ENCODE measurements around the gene SCIMP. TPM values are rescaled to one million over a fixed set of nuclear protein-coding genes. Genes with fewer than 3 reads are reported as not detected.
"Not testable (repeated sequence)": the region's sequence is repeated elsewhere in the genome, so short reads cannot be mapped to it uniquely, and the experiment has no call there.

SCIMP gene
- polyA plus RNA-seq, 4 donors: 0.22 to 4.4 (median 3.0) TPM

DNA sequence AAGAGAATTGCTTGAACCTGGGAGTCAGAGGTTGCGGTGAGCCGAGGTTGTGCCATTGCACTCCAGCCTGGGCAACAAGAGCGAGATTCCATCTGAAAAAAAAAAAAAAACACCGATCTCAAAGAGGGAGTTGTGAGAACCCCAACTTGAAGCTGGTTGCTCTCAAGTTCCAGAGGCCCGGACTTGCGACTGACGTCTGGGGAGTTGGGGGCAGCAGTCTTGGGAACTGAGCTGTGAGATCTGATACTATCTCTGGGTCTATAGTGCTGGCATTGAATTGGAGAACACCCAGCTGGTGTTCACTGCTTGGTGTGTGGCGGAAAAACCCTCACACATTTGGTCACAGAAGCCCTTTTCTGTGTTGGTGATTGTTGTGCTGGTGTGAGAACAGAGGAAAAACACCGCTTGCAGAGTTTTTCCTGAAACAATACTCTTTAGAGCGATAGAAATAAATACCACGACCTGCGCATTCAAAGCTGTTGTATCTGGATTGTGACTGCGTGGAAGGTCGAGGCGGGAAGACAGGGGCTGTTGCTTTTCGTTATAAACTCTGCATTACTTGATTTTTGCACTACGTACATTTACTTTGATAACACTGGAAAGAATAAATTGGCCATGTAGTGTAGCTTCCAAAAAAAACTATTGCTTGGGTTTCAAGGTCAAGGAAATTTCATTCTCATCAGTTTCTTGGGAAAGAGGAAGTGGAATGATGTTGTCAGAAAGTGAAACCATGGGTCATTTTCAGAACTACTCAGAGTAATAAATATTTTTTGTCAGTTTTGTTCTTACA lies 8.8 kb downstream of the SCIMP start:
- peaks cover 0 to 2% (median 0%) of the 10 kb centered on the region in 3 donors for H3K4me1 ChIP-seq (ENCODE audit: control insufficient read depth in 3 of 3, insufficient read depth in 2 of 3, low read depth in 1 of 3, low read length in 2 of 3)
- no peak overlapping the region for H3K4me3 ChIP-seq (ENCODE audit: low read depth in 1 of 3, low read length in 3 of 3)
- H3K9me3 ChIP-seq (ENCODE audit: control insufficient read depth in 2 of 2, insufficient read depth in 1 of 2, low read depth in 1 of 2, low read length in 1 of 2): no peaks in the 10 kb centered on the region
- no peaks in the 10 kb centered on the region for H3K27me3 ChIP-seq (ENCODE audit: control insufficient read depth in 3 of 3, insufficient read depth in 3 of 3, low read length in 3 of 3)
- FAIRE-seq (no peak), DNase-seq (no peak)
- H3K27ac ChIP-seq (ENCODE audit: low read depth in 1 of 3, low read length in 2 of 3): peak overlapping the region in 1 of 3 donors; percentile 35
- peaks cover 0 to 27% (median 0%) of the 10 kb centered on the region in 3 donors for H3K36me3 ChIP-seq (ENCODE audit: control insufficient read depth in 3 of 3, insufficient read depth in 2 of 3, low read depth in 1 of 3, low read length in 3 of 3)
- WGBS, 3 donors: 83 to 94% (median 88%) methylated on average over 17 of the region's 17 CpGs

DNA sequence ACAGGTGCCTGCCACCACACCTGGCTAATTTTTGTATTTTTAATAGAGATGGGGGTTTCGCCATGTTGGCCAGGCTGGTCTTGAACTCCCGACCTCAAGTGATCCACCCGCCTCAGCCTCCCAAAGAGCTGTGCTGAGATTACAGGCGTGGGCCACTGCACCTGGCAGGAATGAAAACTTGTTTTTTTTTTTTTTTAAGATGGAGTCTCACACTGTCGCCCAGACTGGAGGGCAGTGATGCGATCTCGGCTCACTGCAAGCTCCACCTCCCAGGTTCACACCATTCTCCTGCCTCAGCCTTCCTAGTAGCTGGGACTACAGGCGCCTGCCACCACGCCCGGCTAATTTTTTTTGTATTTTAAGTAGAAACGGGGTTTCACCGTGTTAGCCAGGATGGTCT lies 12.7 kb downstream of the SCIMP start:
- 89 to 93% (median 90%) methylated on average over 12 of the region's 12 CpGs for WGBS, 3 donors
- H3K27ac ChIP-seq (ENCODE audit: low read depth in 1 of 3, low read length in 2 of 3); H3K4me1 ChIP-seq (ENCODE audit: control insufficient read depth in 3 of 3, insufficient read depth in 2 of 3, low read depth in 1 of 3, low read length in 2 of 3); DNase-seq; FAIRE-seq; H3K27me3 ChIP-seq (ENCODE audit: control insufficient read depth in 3 of 3, insufficient read depth in 3 of 3, low read length in 3 of 3); H3K4me3 ChIP-seq (ENCODE audit: low read depth in 1 of 3, low read length in 3 of 3); H3K9me3 ChIP-seq (ENCODE audit: control insufficient read depth in 2 of 2, insufficient read depth in 1 of 2, low read depth in 1 of 2, low read length in 1 of 2): not testable (repeated sequence)
- H3K36me3 ChIP-seq (ENCODE audit: control insufficient read depth in 3 of 3, insufficient read depth in 2 of 3, low read depth in 1 of 3, low read length in 3 of 3): peaks cover 0 to 17% (median 0%) of the 10 kb centered on the region in 3 donors

DNA sequence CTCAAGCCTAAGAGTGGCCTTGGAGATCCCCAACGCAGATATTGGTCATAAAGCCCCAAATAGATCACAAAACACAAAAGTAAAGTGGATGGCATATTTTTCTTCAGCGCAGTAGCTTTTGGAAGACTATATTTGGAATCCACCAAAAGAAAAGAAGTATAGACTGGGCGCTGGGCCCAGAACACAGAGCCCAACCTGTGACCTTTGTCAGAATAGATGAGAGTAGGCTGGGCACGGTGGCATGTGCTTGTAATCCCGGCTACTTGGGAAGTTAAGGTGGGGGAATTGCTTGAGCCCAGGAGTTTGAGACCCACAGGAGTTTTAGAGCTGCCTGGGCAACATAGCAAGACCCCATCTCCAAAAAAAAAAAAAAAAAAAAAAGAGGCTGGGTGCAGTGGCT lies 14.6 kb downstream of the SCIMP start:
- Histone ChIP-seq H3K9me3 (ENCODE audit: control insufficient read depth in 2 of 2, insufficient read depth in 1 of 2, low read depth in 1 of 2, low read length in 1 of 2) (no peaks in the 10 kb centered on the region), H3K27ac (ENCODE audit: low read depth in 1 of 3, low read length in 2 of 3) (no peak overlapping the region), H3K4me3 (ENCODE audit: low read depth in 1 of 3, low read length in 3 of 3) (no peak overlapping the region), H3K4me1 (ENCODE audit: control insufficient read depth in 3 of 3, insufficient read depth in 2 of 3, low read depth in 1 of 3, low read length in 2 of 3) (no peaks in the 10 kb centered on the region), H3K27me3 (ENCODE audit: control insufficient read depth in 3 of 3, insufficient read depth in 3 of 3, low read length in 3 of 3) (no peaks in the 10 kb centered on the region), H3K36me3 (ENCODE audit: control insufficient read depth in 3 of 3, insufficient read depth in 2 of 3, low read depth in 1 of 3, low read length in 3 of 3) (peaks cover 0 to 14% (median 0%) of the 10 kb centered on the region in 3 donors)
- no peak for DNase-seq
- FAIRE-seq: no peak
- 71 to 92% (median 80%) methylated on average over 5 of the region's 5 CpGs for WGBS, 3 donors

DNA sequence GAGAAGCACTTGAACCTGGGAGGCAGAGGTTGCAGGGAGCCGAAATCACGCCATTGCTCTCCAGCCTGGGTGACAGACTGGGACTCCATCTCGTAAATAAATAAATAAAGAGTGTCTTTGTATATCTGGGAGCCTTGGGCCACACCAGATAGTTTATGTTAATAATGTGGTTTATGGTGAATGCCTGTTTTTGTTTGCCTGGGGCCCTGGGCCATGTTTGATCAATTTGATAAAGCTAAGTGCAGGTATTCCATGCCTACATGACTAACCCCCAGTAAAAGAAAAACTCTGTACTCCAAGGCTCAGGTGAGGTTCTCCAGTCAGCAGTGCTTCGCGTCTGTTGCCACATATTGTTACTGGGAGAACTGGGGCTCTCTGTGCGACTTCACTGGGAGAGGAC lies 15.1 kb downstream of the SCIMP start:
- Histone ChIP-seq H3K9me3 (ENCODE audit: control insufficient read depth in 2 of 2, insufficient read depth in 1 of 2, low read depth in 1 of 2, low read length in 1 of 2) (no peaks in the 10 kb centered on the region), H3K4me1 (ENCODE audit: control insufficient read depth in 3 of 3, insufficient read depth in 2 of 3, low read depth in 1 of 3, low read length in 2 of 3) (no peaks in the 10 kb centered on the region), H3K4me3 (ENCODE audit: low read depth in 1 of 3, low read length in 3 of 3) (no peak overlapping the region), H3K36me3 (ENCODE audit: control insufficient read depth in 3 of 3, insufficient read depth in 2 of 3, low read depth in 1 of 3, low read length in 3 of 3) (peaks cover 0 to 14% (median 0%) of the 10 kb centered on the region in 3 donors), H3K27ac (ENCODE audit: low read depth in 1 of 3, low read length in 2 of 3) (no peak overlapping the region), H3K27me3 (ENCODE audit: control insufficient read depth in 3 of 3, insufficient read depth in 3 of 3, low read length in 3 of 3) (no peaks in the 10 kb centered on the region)
- 92 to 95% (median 93%) methylated on average over 6 of the region's 6 CpGs for WGBS, 3 donors
- no peak for DNase-seq
- no peak for FAIRE-seq

DNA sequence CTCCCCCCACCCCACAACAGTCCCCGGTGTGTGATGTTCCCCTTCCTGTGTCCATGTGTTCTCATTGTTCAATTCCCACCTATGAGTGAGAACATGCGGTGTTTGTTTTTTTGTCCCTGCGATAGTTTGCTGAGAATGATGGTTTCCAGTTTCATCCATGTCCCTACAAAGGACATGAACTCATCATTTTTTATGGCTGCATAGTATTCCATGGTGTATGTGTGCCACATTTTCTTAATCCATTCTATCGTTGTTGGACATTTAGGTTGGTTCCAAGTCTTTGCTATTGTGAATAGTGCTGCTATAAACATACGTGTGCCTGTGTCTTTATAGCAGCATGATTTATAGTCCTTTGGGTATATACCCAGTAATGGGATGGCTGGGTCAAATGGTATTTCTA lies 17.1 kb downstream of the SCIMP start:
- H3K27ac ChIP-seq (ENCODE audit: low read depth in 1 of 3, low read length in 2 of 3); H3K4me1 ChIP-seq (ENCODE audit: control insufficient read depth in 3 of 3, insufficient read depth in 2 of 3, low read depth in 1 of 3, low read length in 2 of 3); H3K27me3 ChIP-seq (ENCODE audit: control insufficient read depth in 3 of 3, insufficient read depth in 3 of 3, low read length in 3 of 3); H3K9me3 ChIP-seq (ENCODE audit: control insufficient read depth in 2 of 2, insufficient read depth in 1 of 2, low read depth in 1 of 2, low read length in 1 of 2); DNase-seq; H3K4me3 ChIP-seq (ENCODE audit: low read depth in 1 of 3, low read length in 3 of 3); FAIRE-seq: not testable (repeated sequence)
- 94 to 100% (median 97%) methylated on average over 4 of the region's 5 CpGs for WGBS, 3 donors
- peaks cover 0 to 11% (median 0%) of the 10 kb centered on the region in 3 donors for H3K36me3 ChIP-seq (ENCODE audit: control insufficient read depth in 3 of 3, insufficient read depth in 2 of 3, low read depth in 1 of 3, low read length in 3 of 3)

DNA sequence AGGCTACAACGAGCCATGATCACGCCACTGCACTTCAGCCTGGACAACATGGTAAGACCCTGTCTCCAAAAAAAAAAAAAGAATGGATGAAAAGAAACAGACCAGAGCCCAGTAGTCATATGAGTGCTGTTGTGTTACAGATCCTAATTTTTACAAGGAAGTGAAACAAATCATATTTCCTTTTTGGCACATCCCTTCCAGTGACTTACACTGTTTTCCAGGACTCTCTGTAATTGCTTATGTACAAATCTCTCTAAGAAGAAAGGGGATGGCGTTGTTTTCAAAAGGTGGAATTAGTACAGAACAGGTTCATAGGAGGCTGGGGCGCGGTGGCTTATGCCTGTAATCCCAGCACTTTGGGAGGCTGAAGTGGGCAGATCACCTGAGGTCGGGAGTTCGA lies 23.2 kb downstream of the SCIMP start:
- FAIRE-seq (no peak), DNase-seq (no peak)
- Histone ChIP-seq H3K27ac (ENCODE audit: low read depth in 1 of 3, low read length in 2 of 3) (no peak overlapping the region), H3K4me1 (ENCODE audit: control insufficient read depth in 3 of 3, insufficient read depth in 2 of 3, low read depth in 1 of 3, low read length in 2 of 3) (no peaks in the 10 kb centered on the region), H3K4me3 (ENCODE audit: low read depth in 1 of 3, low read length in 3 of 3) (no peak overlapping the region), H3K36me3 (ENCODE audit: control insufficient read depth in 3 of 3, insufficient read depth in 2 of 3, low read depth in 1 of 3, low read length in 3 of 3) (peaks cover 0 to 15% (median 3%) of the 10 kb centered on the region in 3 donors), H3K9me3 (ENCODE audit: control insufficient read depth in 2 of 2, insufficient read depth in 1 of 2, low read depth in 1 of 2, low read length in 1 of 2) (no peaks in the 10 kb centered on the region), H3K27me3 (ENCODE audit: control insufficient read depth in 3 of 3, insufficient read depth in 3 of 3, low read length in 3 of 3) (no peaks in the 10 kb centered on the region)
- WGBS, 3 donors: 90 to 97% (median 91%) methylated on average over 7 of the region's 7 CpGs

DNA sequence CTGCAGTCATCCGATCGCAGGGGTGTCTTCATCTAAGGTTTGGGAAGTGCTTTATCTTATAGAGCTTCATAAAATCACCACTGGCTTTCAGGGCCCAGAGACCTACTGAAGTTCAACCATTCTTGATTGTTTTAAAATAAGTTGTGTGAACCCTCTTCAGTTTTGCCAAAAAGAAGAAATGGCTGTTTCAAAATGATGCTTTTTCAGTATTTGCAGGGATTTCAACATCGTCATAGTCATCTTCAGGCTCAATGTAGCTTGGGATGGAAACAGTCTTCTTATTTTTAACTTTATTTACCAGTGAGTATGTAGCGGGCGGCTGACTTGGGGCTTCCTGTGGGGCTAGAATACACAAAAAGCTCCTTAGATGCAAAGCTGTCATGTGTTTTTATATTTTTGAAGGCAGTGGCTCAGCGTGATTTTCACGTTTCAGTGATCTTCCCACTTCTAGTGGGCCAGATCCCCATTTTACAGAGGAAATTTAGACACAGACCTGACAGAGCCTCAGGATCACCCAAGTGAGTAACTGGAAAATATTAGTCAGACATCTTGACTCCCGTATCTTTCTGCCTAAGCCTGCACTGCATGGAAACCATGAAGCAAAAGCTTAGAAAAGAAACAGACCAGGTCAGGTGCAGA lies 23.9 kb downstream of the SCIMP start:
- DNase-seq: no peak
- no peak for FAIRE-seq
- peaks cover 0 to 15% (median 3%) of the 10 kb centered on the region in 3 donors for H3K36me3 ChIP-seq (ENCODE audit: control insufficient read depth in 3 of 3, insufficient read depth in 2 of 3, low read depth in 1 of 3, low read length in 3 of 3)
- no peak overlapping the region for H3K4me3 ChIP-seq (ENCODE audit: low read depth in 1 of 3, low read length in 3 of 3)
- WGBS, 3 donors: 83 to 91% (median 88%) methylated on average over 8 of the region's 8 CpGs
- H3K27me3 ChIP-seq (ENCODE audit: control insufficient read depth in 3 of 3, insufficient read depth in 3 of 3, low read length in 3 of 3): no peaks in the 10 kb centered on the region
- no peaks in the 10 kb centered on the region for H3K9me3 ChIP-seq (ENCODE audit: control insufficient read depth in 2 of 2, insufficient read depth in 1 of 2, low read depth in 1 of 2, low read length in 1 of 2)
- H3K4me1 ChIP-seq (ENCODE audit: control insufficient read depth in 3 of 3, insufficient read depth in 2 of 3, low read depth in 1 of 3, low read length in 2 of 3): no peaks in the 10 kb centered on the region
- no peak overlapping the region for H3K27ac ChIP-seq (ENCODE audit: low read depth in 1 of 3, low read length in 2 of 3)

DNA sequence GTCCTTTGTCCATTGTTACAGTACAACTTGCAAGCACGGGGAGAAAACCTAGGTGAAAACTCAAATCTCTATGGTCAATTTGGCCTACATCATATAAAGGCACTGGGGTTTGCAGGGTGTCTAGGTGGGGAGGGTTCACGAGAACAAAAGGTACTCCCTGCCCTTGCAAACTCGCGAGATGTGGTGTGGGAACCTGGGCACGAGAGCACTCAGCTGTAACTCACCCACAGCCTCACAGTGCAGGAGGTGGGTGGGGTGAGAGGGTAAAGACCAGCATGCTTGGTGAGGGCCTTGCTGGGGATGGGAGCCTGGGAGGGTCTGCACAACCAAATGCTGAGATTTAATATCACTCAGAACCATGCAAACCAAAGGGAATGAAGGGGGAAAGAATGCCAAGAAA lies 24.6 kb downstream of the SCIMP start:
- no peak overlapping the region for H3K4me3 ChIP-seq (ENCODE audit: low read depth in 1 of 3, low read length in 3 of 3)
- H3K36me3 ChIP-seq (ENCODE audit: control insufficient read depth in 3 of 3, insufficient read depth in 2 of 3, low read depth in 1 of 3, low read length in 3 of 3): peaks cover 0 to 12% (median 3%) of the 10 kb centered on the region in 3 donors
- H3K9me3 ChIP-seq (ENCODE audit: control insufficient read depth in 2 of 2, insufficient read depth in 1 of 2, low read depth in 1 of 2, low read length in 1 of 2): peaks cover 0 to under 1% of the 10 kb centered on the region in 2 donors
- H3K27me3 ChIP-seq (ENCODE audit: control insufficient read depth in 3 of 3, insufficient read depth in 3 of 3, low read length in 3 of 3): no peaks in the 10 kb centered on the region
- no peak for FAIRE-seq
- no peaks in the 10 kb centered on the region for H3K4me1 ChIP-seq (ENCODE audit: control insufficient read depth in 3 of 3, insufficient read depth in 2 of 3, low read depth in 1 of 3, low read length in 2 of 3)
- 77 to 82% (median 81%) methylated on average over 5 of the region's 5 CpGs for WGBS, 3 donors
- H3K27ac ChIP-seq (ENCODE audit: low read depth in 1 of 3, low read length in 2 of 3): no peak overlapping the region
- no peak for DNase-seq

Measured in small intestine (tissue), 7 donors.